SK-N-SH treated with all-trans-retinoic acid at 6 μM for 48 hours (cell line): ENCODE results near the gene ANAPC5.

Experiments
- POU6F1 ChIP-seq: fragments of 250-450 bp; sonication (Bioruptor Pico); IDR thresholded peaks from 2 replicates; pipeline ENCODE4 v1.8.0; 2021; ENCODE audit warnings: low read depth, mild to moderate bottlenecking, moderate library complexity, borderline replicate concordance
- RARB ChIP-seq: fragments of 250-450 bp; sonication (Bioruptor Pico); IDR thresholded peaks from 2 replicates; pipeline ENCODE4 v1.8.0; 2021; ENCODE audit warnings: mild to moderate bottlenecking, moderate library complexity
- ZFP30 ChIP-seq: fragments of 450-650 bp; formaldehyde crosslinking; IDR thresholded peaks from 2 replicates; pipeline ENCODE4 v1.5.0; 2022; ENCODE audit warnings: mild to moderate bottlenecking, moderate library complexity
- ZNF565 ChIP-seq: fragments of 450-650 bp; formaldehyde crosslinking; conservative IDR thresholded peaks from 2 replicates; pipeline ENCODE4 v1.5.0; 2020; ENCODE audit warnings: low read depth, mild to moderate bottlenecking, moderate library complexity
- TF ChIP-seq, protein P1 (sequence below): fragments of 250-450 bp; sonication (Bioruptor Pico); IDR thresholded peaks from 2 replicates; pipeline ENCODE4 v1.5.1; 2020; ENCODE audit warnings: low read depth, mild to moderate bottlenecking, moderate library complexity

DNA sequence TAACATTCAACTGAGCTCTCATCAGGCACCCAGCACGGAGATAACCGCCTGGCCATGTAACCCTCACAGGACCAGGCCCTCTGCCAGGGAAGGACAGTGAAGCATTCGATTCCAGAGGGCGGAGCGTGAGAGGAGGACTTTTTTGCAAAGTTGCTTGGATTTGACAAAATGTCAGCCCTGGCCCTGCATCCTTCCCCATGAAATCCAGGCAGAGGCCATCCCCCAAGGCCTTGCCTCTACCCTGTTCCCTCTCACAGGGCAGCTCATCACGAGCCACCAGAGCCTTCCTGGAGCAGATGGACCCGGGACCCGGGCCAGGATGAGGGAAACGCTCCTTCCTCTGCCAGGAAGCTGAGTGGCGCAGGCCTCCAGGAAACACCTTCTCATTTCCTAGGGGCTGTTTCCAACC, 72.7 kb downstream of the ANAPC5 start:
- TF ChIP-seq RARB (CRISPR knock-in tag) (no peak), ZFP30 (CRISPR knock-in tag) (no peak), ZNF565 (CRISPR knock-in tag) (no peak), POU6F1 (no peak)
- TF ChIP-seq, protein P1, sequence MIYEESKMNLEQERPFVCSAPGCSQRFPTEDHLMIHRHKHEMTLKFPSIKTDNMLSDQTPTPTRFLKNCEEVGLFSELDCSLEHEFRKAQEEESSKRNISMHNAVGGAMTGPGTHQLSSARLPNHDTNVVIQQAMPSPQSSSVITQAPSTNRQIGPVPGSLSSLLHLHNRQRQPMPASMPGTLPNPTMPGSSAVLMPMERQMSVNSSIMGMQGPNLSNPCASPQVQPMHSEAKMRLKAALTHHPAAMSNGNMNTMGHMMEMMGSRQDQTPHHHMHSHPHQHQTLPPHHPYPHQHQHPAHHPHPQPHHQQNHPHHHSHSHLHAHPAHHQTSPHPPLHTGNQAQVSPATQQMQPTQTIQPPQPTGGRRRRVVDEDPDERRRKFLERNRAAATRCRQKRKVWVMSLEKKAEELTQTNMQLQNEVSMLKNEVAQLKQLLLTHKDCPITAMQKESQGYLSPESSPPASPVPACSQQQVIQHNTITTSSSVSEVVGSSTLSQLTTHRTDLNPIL: no peak
